ENCODE measurements around the gene PSD2. TPM values are rescaled to one million over a fixed set of nuclear protein-coding genes. Genes with fewer than 3 reads are reported as not detected.

PSD2 gene
- total RNA-seq, 2 donors from 2014 or later: 0.05 to 0.11 TPM

GRCh38 chr5:139817362-139817761, 21.8 kb downstream of the PSD2 start:
- intact Hi-C loops (cut with DNase I): no loop called here
- Histone ChIP-seq H3K27ac (no peak overlapping the region), H3K4me1 (no peaks in the 10 kb centered on the region), H3K9me3 (no peaks in the 10 kb centered on the region), H3K27me3 (no peaks in the 10 kb centered on the region), H3K4me3 (no peak overlapping the region), H3K36me3 (no peaks in the 10 kb centered on the region), H3K9ac (ENCODE audit: low read depth in 2 of 2, low read length in 2 of 2) (no peak overlapping the region)
- DNase-seq: no peak
- TF ChIP-seq, protein P1, sequence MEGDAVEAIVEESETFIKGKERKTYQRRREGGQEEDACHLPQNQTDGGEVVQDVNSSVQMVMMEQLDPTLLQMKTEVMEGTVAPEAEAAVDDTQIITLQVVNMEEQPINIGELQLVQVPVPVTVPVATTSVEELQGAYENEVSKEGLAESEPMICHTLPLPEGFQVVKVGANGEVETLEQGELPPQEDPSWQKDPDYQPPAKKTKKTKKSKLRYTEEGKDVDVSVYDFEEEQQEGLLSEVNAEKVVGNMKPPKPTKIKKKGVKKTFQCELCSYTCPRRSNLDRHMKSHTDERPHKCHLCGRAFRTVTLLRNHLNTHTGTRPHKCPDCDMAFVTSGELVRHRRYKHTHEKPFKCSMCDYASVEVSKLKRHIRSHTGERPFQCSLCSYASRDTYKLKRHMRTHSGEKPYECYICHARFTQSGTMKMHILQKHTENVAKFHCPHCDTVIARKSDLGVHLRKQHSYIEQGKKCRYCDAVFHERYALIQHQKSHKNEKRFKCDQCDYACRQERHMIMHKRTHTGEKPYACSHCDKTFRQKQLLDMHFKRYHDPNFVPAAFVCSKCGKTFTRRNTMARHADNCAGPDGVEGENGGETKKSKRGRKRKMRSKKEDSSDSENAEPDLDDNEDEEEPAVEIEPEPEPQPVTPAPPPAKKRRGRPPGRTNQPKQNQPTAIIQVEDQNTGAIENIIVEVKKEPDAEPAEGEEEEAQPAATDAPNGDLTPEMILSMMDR (IDR thresholded peaks at IDR 0.05): no peak

GRCh38 chr5:139817970-139818369, 22.4 kb downstream of the PSD2 start:
- H3K9ac ChIP-seq (ENCODE audit: low read depth in 2 of 2, low read length in 2 of 2): no peak overlapping the region
- intact Hi-C loops (cut with DNase I): no loop called here
- H3K36me3 ChIP-seq: no peaks in the 10 kb centered on the region
- H3K27ac ChIP-seq: no peak overlapping the region
- TF ChIP-seq, protein P1 (IDR thresholded peaks at IDR 0.05): no peak
- no peaks in the 10 kb centered on the region for H3K4me1 ChIP-seq
- no peaks in the 10 kb centered on the region for H3K27me3 ChIP-seq
- no peak overlapping the region for H3K4me3 ChIP-seq
- H3K9me3 ChIP-seq: no peaks in the 10 kb centered on the region
- no peak for DNase-seq

DNA sequence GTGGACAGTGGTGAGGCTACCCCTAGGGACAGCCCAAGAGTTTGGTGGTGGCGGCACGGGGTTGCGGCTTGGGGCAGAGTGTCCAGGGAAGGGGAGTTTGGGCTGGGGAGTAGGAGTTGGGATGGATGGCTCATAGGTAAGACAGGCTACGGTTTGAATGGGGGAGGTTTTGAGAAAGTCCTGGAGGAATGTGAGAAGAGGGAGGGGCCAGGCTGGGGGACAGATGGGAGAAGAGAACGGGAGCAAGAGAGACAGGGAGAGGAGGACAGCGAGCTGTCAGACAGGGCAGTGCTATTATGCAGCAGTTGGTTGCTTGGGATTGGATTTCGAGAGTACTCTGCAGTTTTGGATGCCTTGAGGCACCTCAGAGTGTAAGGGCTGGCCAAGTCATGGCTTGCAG, 24.5 kb downstream of the PSD2 start:
- no peak overlapping the region for H3K27ac ChIP-seq
- no peaks in the 10 kb centered on the region for H3K4me1 ChIP-seq
- no peaks in the 10 kb centered on the region for H3K27me3 ChIP-seq
- H3K36me3 ChIP-seq: no peaks in the 10 kb centered on the region
- TF ChIP-seq, protein P1 (IDR thresholded peaks at IDR 0.05): no peak
- no peak overlapping the region for H3K9ac ChIP-seq (ENCODE audit: low read depth in 2 of 2, low read length in 2 of 2)
- intact Hi-C loops (cut with DNase I): no loop called here
- no peaks in the 10 kb centered on the region for H3K9me3 ChIP-seq
- DNase-seq: no peak
- H3K4me3 ChIP-seq: no peak overlapping the region

- H3K27me3 ChIP-seq: no peaks in the 10 kb centered on the region
- H3K36me3 ChIP-seq: no peaks in the 10 kb centered on the region
- H3K9ac ChIP-seq (ENCODE audit: low read depth in 2 of 2, low read length in 2 of 2): no peak overlapping the region
- TF ChIP-seq, protein P1 (IDR thresholded peaks at IDR 0.05): no peak
- no peak overlapping the region for H3K27ac ChIP-seq
- no peaks in the 10 kb centered on the region for H3K9me3 ChIP-seq
- DNase-seq: no peak
- H3K4me3 ChIP-seq: no peak overlapping the region
- intact Hi-C loops (cut with DNase I): no loop called here
- H3K4me1 ChIP-seq: no peaks in the 10 kb centered on the region
Measured at GRCh38 chr5:139820606-139821005, 25.0 kb downstream of the PSD2 start.

DNA sequence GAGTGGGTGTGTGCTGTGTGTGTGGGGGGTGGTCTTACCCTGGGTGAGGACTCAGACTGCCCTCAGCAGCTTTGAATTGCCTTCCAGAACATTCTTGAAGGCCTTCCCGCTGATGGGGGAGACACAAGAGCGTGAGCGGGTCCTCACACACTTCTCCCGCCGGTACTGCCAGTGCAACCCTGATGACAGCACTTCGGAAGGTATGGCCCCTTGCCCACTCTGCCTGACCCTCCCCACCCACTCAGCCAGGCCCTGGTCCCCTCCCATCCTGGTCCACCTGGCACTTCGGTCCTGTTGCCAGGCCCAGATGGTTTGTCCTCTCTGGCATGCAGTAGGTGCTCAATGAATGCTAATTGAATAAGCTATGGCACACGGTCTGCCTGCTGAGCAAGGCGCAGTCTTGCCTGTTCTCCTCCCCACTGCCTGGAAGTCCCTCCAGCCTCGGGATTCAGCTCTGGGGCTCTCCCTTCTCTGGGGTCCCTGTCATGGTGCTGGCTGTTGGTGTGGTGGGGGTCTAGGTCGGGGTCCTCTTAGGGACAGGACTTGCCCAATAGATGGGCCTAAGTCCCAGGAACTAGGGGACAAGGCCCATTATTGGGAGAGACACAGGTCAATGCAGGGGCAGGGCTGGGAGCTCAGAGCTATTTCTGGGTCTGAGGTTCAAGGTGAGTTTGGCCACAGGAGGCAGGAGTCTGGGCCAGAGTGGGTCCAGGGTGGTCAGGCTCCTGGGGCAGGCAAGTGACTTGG, 26.4 kb downstream of the PSD2 start:
- H3K9me3 ChIP-seq: no peaks in the 10 kb centered on the region
- H3K36me3 ChIP-seq: no peaks in the 10 kb centered on the region
- no peak overlapping the region for H3K27ac ChIP-seq
- no peak for DNase-seq
- H3K4me3 ChIP-seq: no peak overlapping the region
- TF ChIP-seq, protein P1 (IDR thresholded peaks at IDR 0.05): no peak
- no peaks in the 10 kb centered on the region for H3K27me3 ChIP-seq
- intact Hi-C loops (cut with DNase I): no loop called here
- H3K9ac ChIP-seq (ENCODE audit: low read depth in 2 of 2, low read length in 2 of 2): no peak overlapping the region
- H3K4me1 ChIP-seq: no peaks in the 10 kb centered on the region

Measured in colonic mucosa (tissue), 4 donors.